ENCODE measurements around the gene PTPN6. TPM values are rescaled to one million over a fixed set of nuclear protein-coding genes. Genes with fewer than 3 reads are reported as not detected.
A peak's percentile ranks its signal among the peaks of the same experiment; 100 is the strongest.

Gene PTPN6
- total and polyA plus RNA-seq, 9 of the 15 experiments (the other 6 are each of a cell fraction or from before 2014, with no cell fraction given) = 1.5 to 5.1 (median 3.9) TPM

- H3K9ac ChIP-seq (ENCODE audit: insufficient read depth in 1 of 2, low read depth in 2 of 2, low read length in 2 of 2) = peak overlapping the region; percentile 34 to 87; a peak in 3 of 4 replicates
- H3K36me3 ChIP-seq (ENCODE audit: control insufficient read depth, insufficient read depth, low read length) = peaks cover 19% of the 10 kb centered on the region; the same call in 2 of the 3 replicates
- ChIA-PET CTCF (ENCODE audit: low intra/inter-chr PET ratio) (no interaction called here), POLR2A (no interaction called here)
- no peak overlapping the region; the same call in 2 of the 3 replicates for H3K27ac ChIP-seq (ENCODE audit: extremely low read depth, low read depth, low read length)
- H3K4me2 ChIP-seq (ENCODE audit: insufficient read depth, low read length) = peak overlapping the region; percentile 76
- H4K20me1 ChIP-seq (replicated peaks; ENCODE audit: control insufficient read depth, insufficient read depth, low read length) = no peaks in the 10 kb centered on the region
- peak; percentile 77 for ATAC-seq
- in situ Hi-C loops (cut with MboI) = no loop called here
- FAIRE-seq = no peak
- peak overlapping the region; percentile 46 for H3K4me3 ChIP-seq
- no peaks in the 10 kb centered on the region for H3K27me3 ChIP-seq (ENCODE audit: control insufficient read depth in 2 of 2, insufficient read depth in 2 of 2, low read length in 2 of 2)
- peak overlapping the region; percentile 59 for H2AFZ ChIP-seq (ENCODE audit: low read depth, low read length)
- H3K9me1 ChIP-seq (ENCODE audit: control insufficient read depth, insufficient read depth, low read length) = peaks cover 6% of the 10 kb centered on the region
- peaks cover 12 to 40% of the 10 kb centered on the region in 2 experiments; a peak in 4 of 5 replicates for H3K4me1 ChIP-seq (replicated peaks in 1 of 2; ENCODE audit: control insufficient read depth in 2 of 2, insufficient read depth in 2 of 2, low read length in 2 of 2)
- BruUV-seq (replicated peaks) = no TSS peak
- H3K79me2 ChIP-seq (ENCODE audit: control insufficient read depth, insufficient read depth, low read length) = peaks cover 19% of the 10 kb centered on the region
- intact Hi-C loops (cut with micrococcal nuclease) = no loop called here
- no peaks in the 10 kb centered on the region for H3K9me3 ChIP-seq (replicated peaks; ENCODE audit: control insufficient read depth, insufficient read depth, low read depth, low read length)
- peak; percentile 70 to 84 (median 72) for DNase-seq (ENCODE audit: extremely low read depth in 1 of 4, low spot score in 3 of 4)
- 23% methylated on average over 7 of the region's 29 CpGs for WGBS (ENCODE audit: insufficient coverage, low coverage, missing lambda C conversion rate)
- no peak for TF ChIP-seq GTF2F1 (IDR thresholded peaks at IDR 0.05; ENCODE audit: low read depth, low read length)
- no peak for TF ChIP-seq L3MBTL2 (IDR thresholded peaks at IDR 0.05)
- TF ChIP-seq ELF2 (CRISPR knock-in tag; IDR thresholded peaks at IDR 0.05) = no peak
- no peak for TF ChIP-seq ETV5 (CRISPR knock-in tag; IDR thresholded peaks at IDR 0.05; ENCODE audit: low read depth)
- no peak for TF ChIP-seq IRF9 (tag; IDR thresholded peaks at IDR 0.05)
- TF ChIP-seq STAT5A (IDR thresholded peaks at IDR 0.05; ENCODE audit: borderline replicate concordance, low read length) = no peak
- TF ChIP-seq MITF (IDR thresholded peaks at IDR 0.05) = no peak
- TF ChIP-seq HEY1 (CRISPR knock-in tag; IDR thresholded peaks at IDR 0.05; ENCODE audit: borderline replicate concordance) = no peak
- TF ChIP-seq HNRNPL (IDR thresholded peaks at IDR 0.05; ENCODE audit: low read depth, low read length) = no peak
- no peak for TF ChIP-seq TGIF2 (CRISPR knock-in tag; IDR thresholded peaks at IDR 0.05)
- no peak for TF ChIP-seq CBX8 (IDR thresholded peaks at IDR 0.05; ENCODE audit: borderline replicate concordance, extremely low read depth, low read depth, low read length, poor library complexity, severe bottlenecking)
- TF ChIP-seq SNIP1 (IDR thresholded peaks at IDR 0.05; ENCODE audit: low read depth) = no peak
- no peak for TF ChIP-seq ZKSCAN8 (CRISPR knock-in tag; IDR thresholded peaks at IDR 0.05)
These were observed 36.0 kb upstream of the PTPN6 start for GRCh38 chr12:6914947-6915788.

All from K562 (cell line).